GM23338 (cell line): ENCODE results near the gene NID1.

Experiments used
- CTCF ChIP-seq, 2 experiments: fragments of 200-600 bp in 1 of 2; sonication (generic) in 1 of 2; conservative IDR thresholded peaks; 2 replicates each; pipeline versions ENCODE4 v1.5.1 to v1.6.1; 2016 to 2017; ENCODE audit warnings: antibody characterized with exemption in 2 of 2, low read depth in 2 of 2, mild to moderate bottlenecking in 2 of 2, moderate library complexity in 1 of 2
- ETS1 ChIP-seq: IDR thresholded peaks from 2 replicates; pipeline ENCODE4 v1.6.1; 2016; ENCODE audit warnings: antibody characterized with exemption
- EZH2 ChIP-seq: fragments of 200-600 bp; sonication (generic); IDR thresholded peaks from one replicate; pipeline ENCODE4 v1.8.0; 2017; ENCODE audit warnings: antibody characterized with exemption, mild to moderate bottlenecking, low read depth; ENCODE audit not compliant: unreplicated experiment
- EZH2phosphoT487 ChIP-seq: fragments of 200-600 bp; sonication (generic); IDR thresholded peaks from one replicate; pipeline ENCODE4 v1.8.1; 2018; ENCODE audit warnings: antibody characterized with exemption; ENCODE audit not compliant: unreplicated experiment
- JUNB ChIP-seq: IDR thresholded peaks from one replicate; pipeline ENCODE4 v1.6.1; 2016; ENCODE audit warnings: antibody characterized with exemption; ENCODE audit not compliant: unreplicated experiment
- POLR2AphosphoS5 ChIP-seq: IDR thresholded peaks from 2 replicates; pipeline ENCODE4 v1.6.1; 2016; ENCODE audit warnings: antibody characterized with exemption, low read depth
- REST ChIP-seq: IDR thresholded peaks from one replicate; pipeline ENCODE4 v1.6.1; 2018; ENCODE audit warnings: antibody characterized with exemption; ENCODE audit not compliant: unreplicated experiment
- ZNF331 ChIP-seq: fragments of 250-450 bp; sonication (Bioruptor Pico); IDR thresholded peaks from 2 replicates; pipeline ENCODE4 v1.5.0; 2020; ENCODE audit warnings: low read depth, mild to moderate bottlenecking, moderate library complexity

GRCh38 chr1:235997931-235998330 lies 67.0 kb downstream of the NID1 start:
- TF ChIP-seq CTCF (conservative IDR thresholded peaks at IDR 0.05; ENCODE audit: low read depth in 2 of 2) (no peak), ZNF331 (CRISPR knock-in tag) (no peak), EZH2phosphoT487 (no peak), EZH2 (no peak), POLR2AphosphoS5 (no peak), REST (no peak), JUNB (no peak), ETS1 (no peak)
